Skeletal muscle tissue (tissue), 4 donors: Measurements from ENCODE around the gene TBCEL. TPM values are rescaled to one million over a fixed set of nuclear protein-coding genes. Genes with fewer than 3 reads are reported as not detected.

Experiments used
- H3K27ac ChIP-seq: one replicate; pipeline ENCODE4 v1.7.0; 2013; ENCODE audit warnings: mild to moderate bottlenecking, low read depth, low read length, inconsistent platforms
- H3K27me3 ChIP-seq, 3 donors: one replicate each; pipeline ENCODE4 v1.7.0; 2013; ENCODE audit warnings: low read length in 3 of 3; ENCODE audit not compliant: control insufficient read depth in 3 of 3, insufficient read depth in 3 of 3
- H3K36me3 ChIP-seq, 3 donors: one replicate each; pipeline ENCODE4 v1.7.0; 2013; ENCODE audit warnings: low read length in 3 of 3; ENCODE audit not compliant: control insufficient read depth in 3 of 3, insufficient read depth in 3 of 3
- H3K4me1 ChIP-seq, 3 donors: one replicate each; pipeline ENCODE4 v1.7.0; 2013; ENCODE audit warnings: low read length in 3 of 3, mild to moderate bottlenecking in 3 of 3; ENCODE audit not compliant: control insufficient read depth in 3 of 3, insufficient read depth in 3 of 3
- H3K4me3 ChIP-seq, 3 donors: one replicate each; pipeline ENCODE4 v1.7.0; 2013; ENCODE audit warnings: low read length in 3 of 3
- H3K9ac ChIP-seq, 3 donors: one replicate each; pipeline ENCODE4 v1.7.0; 2013; ENCODE audit warnings: low read length in 3 of 3, mild to moderate bottlenecking in 3 of 3, moderate library complexity in 2 of 3, low read depth in 1 of 3
- H3K9me3 ChIP-seq, 3 donors: one replicate each; pipeline ENCODE4 v1.7.0; 2013; ENCODE audit warnings: low read length in 3 of 3; ENCODE audit not compliant: control insufficient read depth in 3 of 3
- total RNA-seq: library from RNA; depleted of rRNA; stranded (reverse); fragments of >200 nt; gene quantifications from one replicate; pipeline ENCODE4 v1.2.3, GENCODE V29; 2014
- donor health status: Osteomylitis.

The TBCEL gene
- total RNA-seq, 1 donor from 2014 or later = 31.3 TPM

- no peak overlapping the region for H3K27ac ChIP-seq
- no peaks in the 10 kb centered on the region for H3K9me3 ChIP-seq
- H3K9ac ChIP-seq = no peak overlapping the region
- H3K27me3 ChIP-seq = no peaks in the 10 kb centered on the region
- peaks cover 1 to 3% (median 2%) of the 10 kb centered on the region in 3 donors for H3K4me1 ChIP-seq
- H3K36me3 ChIP-seq = peaks cover 0 to 8% (median 0%) of the 10 kb centered on the region in 3 donors
- H3K4me3 ChIP-seq = no peak overlapping the region
Observed at GRCh38 chr11:121129362-121130340, 105.7 kb downstream of the TBCEL start.

GRCh38 chr11:121131656-121132055, 107.8 kb downstream of the TBCEL start:
- Histone ChIP-seq H3K4me1 (peaks cover 5 to 6% (median 5%) of the 10 kb centered on the region in 3 donors), H3K27me3 (no peaks in the 10 kb centered on the region), H3K9me3 (no peaks in the 10 kb centered on the region), H3K27ac (no peak overlapping the region), H3K36me3 (peaks cover 0 to 5% (median 0%) of the 10 kb centered on the region in 3 donors), H3K4me3 (no peak overlapping the region), H3K9ac (no peak overlapping the region)

GRCh38 chr11:121132211-121132976, 108.5 kb downstream of the TBCEL start:
- Histone ChIP-seq H3K36me3 (peaks cover 0 to 10% (median 3%) of the 10 kb centered on the region in 3 donors), H3K9me3 (no peaks in the 10 kb centered on the region), H3K9ac (no peak overlapping the region), H3K4me3 (no peak overlapping the region), H3K27ac (no peak overlapping the region), H3K27me3 (no peaks in the 10 kb centered on the region), H3K4me1 (peaks cover 5 to 6% (median 5%) of the 10 kb centered on the region in 3 donors)

GRCh38 chr11:121134741-121135312, 110.9 kb downstream of the TBCEL start:
- Histone ChIP-seq H3K4me3 (no peak overlapping the region), H3K9ac (no peak overlapping the region), H3K4me1 (peaks cover 5 to 6% (median 5%) of the 10 kb centered on the region in 3 donors), H3K9me3 (no peaks in the 10 kb centered on the region), H3K27me3 (no peaks in the 10 kb centered on the region), H3K36me3 (peaks cover 0 to 10% (median 3%) of the 10 kb centered on the region in 3 donors), H3K27ac (no peak overlapping the region)

GRCh38 chr11:121137005-121137404, 113.1 kb downstream of the TBCEL start:
- H3K27ac ChIP-seq = no peak overlapping the region
- peaks cover 5 to 6% (median 5%) of the 10 kb centered on the region in 3 donors for H3K4me1 ChIP-seq
- H3K36me3 ChIP-seq = peaks cover 0 to 14% (median 3%) of the 10 kb centered on the region in 3 donors
- no peak overlapping the region for H3K4me3 ChIP-seq
- no peaks in the 10 kb centered on the region for H3K9me3 ChIP-seq
- no peak overlapping the region for H3K9ac ChIP-seq
- no peaks in the 10 kb centered on the region for H3K27me3 ChIP-seq

- Histone ChIP-seq H3K4me3 (no peak overlapping the region), H3K9me3 (no peaks in the 10 kb centered on the region), H3K4me1 (peaks cover 5 to 6% (median 5%) of the 10 kb centered on the region in 3 donors), H3K9ac (no peak overlapping the region), H3K36me3 (peaks cover 0 to 14% (median 3%) of the 10 kb centered on the region in 3 donors), H3K27me3 (no peaks in the 10 kb centered on the region), H3K27ac (no peak overlapping the region)
Observed at GRCh38 chr11:121138259-121138658, 114.4 kb downstream of the TBCEL start.

- Histone ChIP-seq H3K4me3 (no peak overlapping the region), H3K27ac (no peak overlapping the region), H3K9ac (no peak overlapping the region), H3K9me3 (no peaks in the 10 kb centered on the region), H3K27me3 (no peaks in the 10 kb centered on the region), H3K36me3 (peaks cover 0 to 14% (median 3%) of the 10 kb centered on the region in 3 donors), H3K4me1 (no peaks in the 10 kb centered on the region)
Observed at GRCh38 chr11:121140369-121140768, 116.5 kb downstream of the TBCEL start.

Other genes with a start within 250 kb of the TBCEL start
- gene TECTA, start 77.1 kb downstream of the TBCEL start, total RNA-seq = 1.0 TPM